ENCODE results near the gene DNAAF2. TPM values are rescaled to one million over a fixed set of nuclear protein-coding genes. Genes with fewer than 3 reads are reported as not detected.
A peak's percentile ranks its signal among the peaks of the same experiment; 100 is the strongest.

DNAAF2 gene
- total and polyA plus RNA-seq, 2 of the 13 experiments (the other 11 are each of a cell fraction or from before 2014, with no cell fraction given), result 6.1 to 13.6 TPM

DNA sequence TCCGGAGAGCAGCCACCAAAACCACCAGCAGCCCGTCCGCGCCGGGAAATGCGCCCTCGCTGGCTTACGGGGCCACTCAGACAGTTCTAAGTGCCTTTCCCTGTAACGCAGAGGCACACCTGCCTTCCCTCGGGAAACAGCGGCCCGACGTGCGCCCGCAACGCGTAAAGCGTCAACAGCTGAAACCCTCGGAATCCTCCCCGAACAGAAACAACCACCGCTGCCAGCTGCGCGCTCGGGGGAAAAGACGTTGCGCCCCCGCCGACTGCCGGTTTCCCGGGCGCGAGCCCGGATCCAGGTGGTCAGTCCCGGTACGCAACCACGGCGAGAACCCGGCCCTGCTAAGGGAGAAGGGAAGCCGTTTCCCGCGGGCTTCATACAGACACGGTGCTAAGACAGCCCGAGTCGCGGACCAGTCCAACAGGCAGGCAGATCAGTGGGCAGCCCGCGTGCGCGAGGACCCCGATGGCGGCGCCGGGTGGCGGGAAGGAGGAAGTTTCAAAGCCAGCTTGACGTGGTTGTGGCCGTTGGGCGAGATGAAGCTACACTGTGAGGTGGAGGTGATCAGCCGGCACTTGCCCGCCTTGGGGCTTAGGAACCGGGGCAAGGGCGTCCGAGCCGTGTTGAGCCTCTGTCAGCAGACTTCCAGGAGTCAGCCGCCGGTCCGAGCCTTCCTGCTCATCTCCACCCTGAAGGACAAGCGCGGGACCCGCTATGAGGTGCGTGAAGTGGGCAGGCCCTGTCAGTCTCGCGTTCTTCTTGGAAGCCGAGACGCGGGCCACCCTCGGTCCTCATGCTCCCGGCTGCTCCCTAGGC, 36.4 kb downstream of the DNAAF2 start, which contains the start of gene LRR1 (continued):
- TF ChIP-seq ZNF382 (CRISPR knock-in tag; IDR thresholded peaks at IDR 0.05; ENCODE audit: borderline replicate concordance), result no peak
- TF ChIP-seq ZNF256 (CRISPR knock-in tag; conservative IDR thresholded peaks at IDR 0.05), result peak; percentile 19; the same call in 1 of the 2 replicates
- TF ChIP-seq, protein P1, sequence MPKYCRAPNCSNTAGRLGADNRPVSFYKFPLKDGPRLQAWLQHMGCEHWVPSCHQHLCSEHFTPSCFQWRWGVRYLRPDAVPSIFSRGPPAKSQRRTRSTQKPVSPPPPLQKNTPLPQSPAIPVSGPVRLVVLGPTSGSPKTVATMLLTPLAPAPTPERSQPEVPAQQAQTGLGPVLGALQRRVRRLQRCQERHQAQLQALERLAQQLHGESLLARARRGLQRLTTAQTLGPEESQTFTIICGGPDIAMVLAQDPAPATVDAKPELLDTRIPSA (CRISPR knock-in tag; IDR thresholded peaks at IDR 0.05; ENCODE audit: borderline replicate concordance), result peak; percentile 78
- peak; percentile 84 for TF ChIP-seq IKZF4 (CRISPR knock-in tag; IDR thresholded peaks at IDR 0.05; ENCODE audit: borderline replicate concordance, low read depth, not compliant biosample characterization)
- TF ChIP-seq, protein P2, sequence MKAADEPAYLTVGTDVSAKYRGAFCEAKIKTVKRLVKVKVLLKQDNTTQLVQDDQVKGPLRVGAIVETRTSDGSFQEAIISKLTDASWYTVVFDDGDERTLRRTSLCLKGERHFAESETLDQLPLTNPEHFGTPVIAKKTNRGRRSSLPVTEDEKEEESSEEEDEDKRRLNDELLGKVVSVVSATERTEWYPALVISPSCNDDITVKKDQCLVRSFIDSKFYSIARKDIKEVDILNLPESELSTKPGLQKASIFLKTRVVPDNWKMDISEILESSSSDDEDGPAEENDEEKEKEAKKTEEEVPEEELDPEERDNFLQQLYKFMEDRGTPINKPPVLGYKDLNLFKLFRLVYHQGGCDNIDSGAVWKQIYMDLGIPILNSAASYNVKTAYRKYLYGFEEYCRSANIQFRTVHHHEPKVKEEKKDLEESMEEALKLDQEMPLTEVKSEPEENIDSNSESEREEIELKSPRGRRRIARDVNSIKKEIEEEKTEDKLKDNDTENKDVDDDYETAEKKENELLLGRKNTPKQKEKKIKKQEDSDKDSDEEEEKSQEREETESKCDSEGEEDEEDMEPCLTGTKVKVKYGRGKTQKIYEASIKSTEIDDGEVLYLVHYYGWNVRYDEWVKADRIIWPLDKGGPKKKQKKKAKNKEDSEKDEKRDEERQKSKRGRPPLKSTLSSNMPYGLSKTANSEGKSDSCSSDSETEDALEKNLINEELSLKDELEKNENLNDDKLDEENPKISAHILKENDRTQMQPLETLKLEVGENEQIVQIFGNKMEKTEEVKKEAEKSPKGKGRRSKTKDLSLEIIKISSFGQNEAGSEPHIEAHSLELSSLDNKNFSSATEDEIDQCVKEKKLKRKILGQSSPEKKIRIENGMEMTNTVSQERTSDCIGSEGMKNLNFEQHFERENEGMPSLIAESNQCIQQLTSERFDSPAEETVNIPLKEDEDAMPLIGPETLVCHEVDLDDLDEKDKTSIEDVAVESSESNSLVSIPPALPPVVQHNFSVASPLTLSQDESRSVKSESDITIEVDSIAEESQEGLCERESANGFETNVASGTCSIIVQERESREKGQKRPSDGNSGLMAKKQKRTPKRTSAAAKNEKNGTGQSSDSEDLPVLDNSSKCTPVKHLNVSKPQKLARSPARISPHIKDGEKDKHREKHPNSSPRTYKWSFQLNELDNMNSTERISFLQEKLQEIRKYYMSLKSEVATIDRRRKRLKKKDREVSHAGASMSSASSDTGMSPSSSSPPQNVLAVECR (CRISPR knock-in tag; IDR thresholded peaks at IDR 0.05; ENCODE audit: borderline replicate concordance), result peak; percentile 98
- TF ChIP-seq MATR3 (CRISPR knock-in tag; IDR thresholded peaks at IDR 0.05), result no peak
- peak; percentile 47; the same call in 1 of the 2 replicates for TF ChIP-seq ZNF788 (CRISPR knock-in tag; IDR thresholded peaks at IDR 0.05; ENCODE audit: borderline replicate concordance)
- no peak for TF ChIP-seq RFX3 (CRISPR knock-in tag; IDR thresholded peaks at IDR 0.05)
- peak; percentile 60 for TF ChIP-seq POLR2AphosphoS5 (IDR thresholded peaks at IDR 0.05; ENCODE audit: low read depth, low read length)
- TF ChIP-seq, protein P3, sequence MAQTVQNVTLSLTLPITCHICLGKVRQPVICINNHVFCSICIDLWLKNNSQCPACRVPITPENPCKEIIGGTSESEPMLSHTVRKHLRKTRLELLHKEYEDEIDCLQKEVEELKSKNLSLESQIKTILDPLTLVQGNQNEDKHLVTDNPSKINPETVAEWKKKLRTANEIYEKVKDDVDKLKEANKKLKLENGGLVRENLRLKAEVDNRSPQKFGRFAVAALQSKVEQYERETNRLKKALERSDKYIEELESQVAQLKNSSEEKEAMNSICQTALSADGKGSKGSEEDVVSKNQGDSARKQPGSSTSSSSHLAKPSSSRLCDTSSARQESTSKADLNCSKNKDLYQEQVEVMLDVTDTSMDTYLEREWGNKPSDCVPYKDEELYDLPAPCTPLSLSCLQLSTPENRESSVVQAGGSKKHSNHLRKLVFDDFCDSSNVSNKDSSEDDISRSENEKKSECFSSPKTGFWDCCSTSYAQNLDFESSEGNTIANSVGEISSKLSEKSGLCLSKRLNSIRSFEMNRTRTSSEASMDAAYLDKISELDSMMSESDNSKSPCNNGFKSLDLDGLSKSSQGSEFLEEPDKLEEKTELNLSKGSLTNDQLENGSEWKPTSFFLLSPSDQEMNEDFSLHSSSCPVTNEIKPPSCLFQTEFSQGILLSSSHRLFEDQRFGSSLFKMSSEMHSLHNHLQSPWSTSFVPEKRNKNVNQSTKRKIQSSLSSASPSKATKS (CRISPR knock-in tag; IDR thresholded peaks at IDR 0.05), result 0 out of 2 replicates have a peak, but pooled peaks have one; percentile 38
- TF ChIP-seq, protein P4, sequence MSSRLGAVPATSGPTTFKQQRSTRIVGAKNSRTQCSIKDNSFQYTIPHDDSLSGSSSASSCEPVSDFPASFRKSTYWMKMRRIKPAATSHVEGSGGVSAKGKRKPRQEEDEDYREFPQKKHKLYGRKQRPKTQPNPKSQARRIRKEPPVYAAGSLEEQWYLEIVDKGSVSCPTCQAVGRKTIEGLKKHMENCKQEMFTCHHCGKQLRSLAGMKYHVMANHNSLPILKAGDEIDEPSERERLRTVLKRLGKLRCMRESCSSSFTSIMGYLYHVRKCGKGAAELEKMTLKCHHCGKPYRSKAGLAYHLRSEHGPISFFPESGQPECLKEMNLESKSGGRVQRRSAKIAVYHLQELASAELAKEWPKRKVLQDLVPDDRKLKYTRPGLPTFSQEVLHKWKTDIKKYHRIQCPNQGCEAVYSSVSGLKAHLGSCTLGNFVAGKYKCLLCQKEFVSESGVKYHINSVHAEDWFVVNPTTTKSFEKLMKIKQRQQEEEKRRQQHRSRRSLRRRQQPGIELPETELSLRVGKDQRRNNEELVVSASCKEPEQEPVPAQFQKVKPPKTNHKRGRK (CRISPR knock-in tag; IDR thresholded peaks at IDR 0.05), result no peak
- TF ChIP-seq DPF2 (CRISPR knock-in tag; IDR thresholded peaks at IDR 0.05; ENCODE audit: borderline replicate concordance, low read depth), result no peak
- TF ChIP-seq, protein P5, sequence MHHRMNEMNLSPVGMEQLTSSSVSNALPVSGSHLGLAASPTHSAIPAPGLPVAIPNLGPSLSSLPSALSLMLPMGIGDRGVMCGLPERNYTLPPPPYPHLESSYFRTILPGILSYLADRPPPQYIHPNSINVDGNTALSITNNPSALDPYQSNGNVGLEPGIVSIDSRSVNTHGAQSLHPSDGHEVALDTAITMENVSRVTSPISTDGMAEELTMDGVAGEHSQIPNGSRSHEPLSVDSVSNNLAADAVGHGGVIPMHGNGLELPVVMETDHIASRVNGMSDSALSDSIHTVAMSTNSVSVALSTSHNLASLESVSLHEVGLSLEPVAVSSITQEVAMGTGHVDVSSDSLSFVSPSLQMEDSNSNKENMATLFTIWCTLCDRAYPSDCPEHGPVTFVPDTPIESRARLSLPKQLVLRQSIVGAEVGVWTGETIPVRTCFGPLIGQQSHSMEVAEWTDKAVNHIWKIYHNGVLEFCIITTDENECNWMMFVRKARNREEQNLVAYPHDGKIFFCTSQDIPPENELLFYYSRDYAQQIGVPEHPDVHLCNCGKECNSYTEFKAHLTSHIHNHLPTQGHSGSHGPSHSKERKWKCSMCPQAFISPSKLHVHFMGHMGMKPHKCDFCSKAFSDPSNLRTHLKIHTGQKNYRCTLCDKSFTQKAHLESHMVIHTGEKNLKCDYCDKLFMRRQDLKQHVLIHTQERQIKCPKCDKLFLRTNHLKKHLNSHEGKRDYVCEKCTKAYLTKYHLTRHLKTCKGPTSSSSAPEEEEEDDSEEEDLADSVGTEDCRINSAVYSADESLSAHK (CRISPR knock-in tag; IDR thresholded peaks at IDR 0.05; ENCODE audit: borderline replicate concordance), result no peak
- TF ChIP-seq, protein P6, sequence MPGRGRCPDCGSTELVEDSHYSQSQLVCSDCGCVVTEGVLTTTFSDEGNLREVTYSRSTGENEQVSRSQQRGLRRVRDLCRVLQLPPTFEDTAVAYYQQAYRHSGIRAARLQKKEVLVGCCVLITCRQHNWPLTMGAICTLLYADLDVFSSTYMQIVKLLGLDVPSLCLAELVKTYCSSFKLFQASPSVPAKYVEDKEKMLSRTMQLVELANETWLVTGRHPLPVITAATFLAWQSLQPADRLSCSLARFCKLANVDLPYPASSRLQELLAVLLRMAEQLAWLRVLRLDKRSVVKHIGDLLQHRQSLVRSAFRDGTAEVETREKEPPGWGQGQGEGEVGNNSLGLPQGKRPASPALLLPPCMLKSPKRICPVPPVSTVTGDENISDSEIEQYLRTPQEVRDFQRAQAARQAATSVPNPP (CRISPR knock-in tag; IDR thresholded peaks at IDR 0.05), result no peak
- peak; percentile 46 for TF ChIP-seq GATAD2A (CRISPR knock-in tag; IDR thresholded peaks at IDR 0.05)
